ENCODE results near the gene FATE1.

FATE1 gene

DNA sequence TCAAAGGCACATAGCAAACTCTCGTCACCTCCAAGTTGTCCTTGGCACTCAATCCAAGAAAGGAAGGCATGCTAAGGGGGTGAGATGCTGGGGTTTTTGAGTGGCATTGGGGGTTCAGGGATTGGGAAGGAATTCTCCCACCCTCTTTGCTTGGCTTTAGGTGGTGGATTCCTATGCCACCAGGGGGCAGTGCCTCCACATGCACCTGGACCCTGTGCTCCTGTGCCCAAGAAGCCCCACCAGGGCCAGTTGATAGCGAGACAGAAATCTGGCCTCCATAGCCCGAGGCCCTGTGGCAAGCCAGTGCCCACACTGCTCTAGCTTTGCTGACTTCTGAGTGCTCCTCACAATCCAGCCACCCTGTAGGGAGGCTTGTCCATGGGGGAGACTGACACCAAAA, 2.0 kb upstream of the FATE1 start:
- Histone ChIP-seq H2AFZ (ENCODE audit: low read length) (no peak overlapping the region), H3K4me1 (ENCODE audit: insufficient read depth, low read length, poor library complexity, severe bottlenecking) (no peaks in the 10 kb centered on the region), H4K20me1 (ENCODE audit: insufficient read depth, low read length, poor library complexity, severe bottlenecking) (no peaks in the 10 kb centered on the region), H3F3A (ENCODE audit: low read depth) (no peaks in the 10 kb centered on the region), H3K9me3 (ENCODE audit: insufficient read depth, low read depth, low read length) (no peaks in the 10 kb centered on the region), H3K27me3 (ENCODE audit: insufficient read depth, low read length, poor library complexity, severe bottlenecking) (no peaks in the 10 kb centered on the region), H3K4me3 (ENCODE audit: low read length, poor library complexity, severe bottlenecking) (no peak overlapping the region), H3K9ac (ENCODE audit: low read depth, low read length, poor library complexity, severe bottlenecking) (no peak overlapping the region), H3K9me2 (replicated peaks; ENCODE audit: low read depth, low read length) (no peaks in the 10 kb centered on the region), H3K4me2 (ENCODE audit: low read depth, low read length, poor library complexity, severe bottlenecking) (no peak overlapping the region), H3K79me2 (ENCODE audit: insufficient read depth, low read length) (no peaks in the 10 kb centered on the region), H3K36me3 (ENCODE audit: insufficient read depth, low read length) (no peaks in the 10 kb centered on the region)
- TF ChIP-seq EZH2phosphoT487 (IDR thresholded peaks at IDR 0.05; ENCODE audit: borderline replicate concordance) (no peak), CTCF (conservative IDR thresholded peaks at IDR 0.05; ENCODE audit: low read length) (peak; percentile 64)

DNA sequence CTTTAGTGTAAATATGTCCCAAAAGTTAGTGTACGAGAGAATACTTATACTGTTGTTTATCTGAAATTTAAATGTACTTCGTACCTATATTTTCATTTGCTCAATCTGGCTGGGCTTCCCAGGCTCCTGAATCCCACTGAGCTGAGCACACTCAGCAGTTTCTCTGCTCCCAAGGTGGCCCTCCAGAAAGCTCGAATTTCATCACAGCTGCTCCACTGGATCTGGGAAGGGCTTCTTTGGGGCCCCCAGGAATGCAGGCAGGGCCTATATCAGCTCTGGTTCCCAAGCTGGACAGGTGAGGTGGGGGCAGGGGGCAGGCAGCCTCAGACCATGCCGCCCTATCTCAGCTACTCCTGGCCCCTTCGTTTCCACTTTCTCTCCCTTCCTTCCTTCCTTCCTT, 1.5 kb upstream of the FATE1 start:
- Histone ChIP-seq H3F3A (ENCODE audit: low read depth) (no peaks in the 10 kb centered on the region), H3K9ac (ENCODE audit: low read depth, low read length, poor library complexity, severe bottlenecking) (no peak overlapping the region), H3K79me2 (ENCODE audit: insufficient read depth, low read length) (no peaks in the 10 kb centered on the region), H2AFZ (ENCODE audit: low read length) (no peak overlapping the region), H3K4me3 (ENCODE audit: low read length, poor library complexity, severe bottlenecking) (no peak overlapping the region), H3K36me3 (ENCODE audit: insufficient read depth, low read length) (no peaks in the 10 kb centered on the region), H3K4me1 (ENCODE audit: insufficient read depth, low read length, poor library complexity, severe bottlenecking) (no peaks in the 10 kb centered on the region), H3K27me3 (ENCODE audit: insufficient read depth, low read length, poor library complexity, severe bottlenecking) (no peaks in the 10 kb centered on the region), H3K4me2 (ENCODE audit: low read depth, low read length, poor library complexity, severe bottlenecking) (no peak overlapping the region), H4K20me1 (ENCODE audit: insufficient read depth, low read length, poor library complexity, severe bottlenecking) (no peaks in the 10 kb centered on the region), H3K9me2 (replicated peaks; ENCODE audit: low read depth, low read length) (no peaks in the 10 kb centered on the region), H3K9me3 (ENCODE audit: insufficient read depth, low read depth, low read length) (no peaks in the 10 kb centered on the region)
- no peak for TF ChIP-seq CTCF (conservative IDR thresholded peaks at IDR 0.05; ENCODE audit: low read length)
- no peak for TF ChIP-seq EZH2phosphoT487 (IDR thresholded peaks at IDR 0.05; ENCODE audit: borderline replicate concordance)

GRCh38 chrX:151722241-151722846, 6.5 kb downstream of the FATE1 start:
- Histone ChIP-seq H3K9me2 (replicated peaks; ENCODE audit: low read depth, low read length) (no peaks in the 10 kb centered on the region), H3K36me3 (ENCODE audit: insufficient read depth, low read length) (no peaks in the 10 kb centered on the region), H3K4me2 (ENCODE audit: low read depth, low read length, poor library complexity, severe bottlenecking) (no peak overlapping the region), H2AFZ (ENCODE audit: low read length) (no peak overlapping the region), H3K4me1 (ENCODE audit: insufficient read depth, low read length, poor library complexity, severe bottlenecking) (no peaks in the 10 kb centered on the region), H3F3A (ENCODE audit: low read depth) (no peaks in the 10 kb centered on the region), H3K9ac (ENCODE audit: low read depth, low read length, poor library complexity, severe bottlenecking) (no peak overlapping the region), H4K20me1 (ENCODE audit: insufficient read depth, low read length, poor library complexity, severe bottlenecking) (no peaks in the 10 kb centered on the region), H3K79me2 (ENCODE audit: insufficient read depth, low read length) (no peaks in the 10 kb centered on the region), H3K4me3 (ENCODE audit: low read length, poor library complexity, severe bottlenecking) (no peak overlapping the region), H3K27me3 (ENCODE audit: insufficient read depth, low read length, poor library complexity, severe bottlenecking) (no peaks in the 10 kb centered on the region), H3K9me3 (ENCODE audit: insufficient read depth, low read depth, low read length) (no peaks in the 10 kb centered on the region)
- TF ChIP-seq EZH2phosphoT487 (IDR thresholded peaks at IDR 0.05; ENCODE audit: borderline replicate concordance) = no peak
- TF ChIP-seq CTCF (conservative IDR thresholded peaks at IDR 0.05; ENCODE audit: low read length) = no peak

Data from Loucy (cell line).